GM20431 (cell line): ENCODE data around the gene AKR1C4.
"Not testable (repeated sequence)": the region's sequence is repeated elsewhere in the genome, so short reads cannot be mapped to it uniquely, and the experiment has no call there.

ENCODE experiments used
- in situ Hi-C: fragments of 300-500 bp; cut with MseI, MboI; formaldehyde crosslinking; loops from one replicate; pipeline ENCODE4 v1.15.0; 2020; ENCODE audit warnings: low sequenced_read_pairs; ENCODE audit not compliant: unreplicated experiment

Gene AKR1C4

DNA sequence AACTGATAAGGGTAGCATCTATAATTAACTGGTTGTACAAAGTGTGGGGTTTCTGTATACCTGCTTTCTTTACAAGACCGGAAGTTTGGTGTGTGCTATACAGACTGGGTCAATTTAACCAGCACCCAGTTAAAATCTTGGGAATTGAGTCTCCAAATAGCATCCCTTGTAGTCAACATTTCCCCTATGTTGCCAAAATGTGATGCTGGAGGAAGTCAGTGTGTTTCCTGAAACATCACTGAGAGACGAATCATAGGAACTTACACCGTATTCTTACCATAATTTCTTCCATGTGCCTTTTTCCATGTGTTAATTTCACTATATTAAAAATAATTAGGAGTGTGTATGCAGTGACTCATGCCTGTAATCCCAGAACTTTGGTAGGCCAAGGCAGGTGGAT is 1.7 kb downstream of the AKR1C4 start:
- in situ Hi-C loops, result no loop called here

DNA sequence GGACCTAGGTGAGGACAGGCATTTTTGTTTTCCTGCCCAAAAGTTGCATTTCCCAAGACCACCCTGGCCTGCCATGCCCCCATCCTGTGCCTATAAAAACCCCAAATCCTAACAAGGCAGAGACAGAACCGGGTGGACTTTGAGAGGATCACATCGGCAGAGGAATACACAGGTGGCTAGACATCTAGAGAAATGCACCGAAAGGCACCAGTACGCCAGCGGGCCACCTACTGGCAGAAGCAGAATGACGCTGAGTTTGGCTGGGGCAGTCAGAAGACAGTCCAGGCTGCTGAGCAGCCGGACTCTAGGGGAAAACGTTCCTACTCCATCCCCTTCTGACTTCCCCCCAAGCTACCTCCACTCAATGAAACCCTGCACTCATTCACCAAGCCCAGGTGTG is 2.8 kb downstream of the AKR1C4 start:
- in situ Hi-C loops, result no loop called here

DNA sequence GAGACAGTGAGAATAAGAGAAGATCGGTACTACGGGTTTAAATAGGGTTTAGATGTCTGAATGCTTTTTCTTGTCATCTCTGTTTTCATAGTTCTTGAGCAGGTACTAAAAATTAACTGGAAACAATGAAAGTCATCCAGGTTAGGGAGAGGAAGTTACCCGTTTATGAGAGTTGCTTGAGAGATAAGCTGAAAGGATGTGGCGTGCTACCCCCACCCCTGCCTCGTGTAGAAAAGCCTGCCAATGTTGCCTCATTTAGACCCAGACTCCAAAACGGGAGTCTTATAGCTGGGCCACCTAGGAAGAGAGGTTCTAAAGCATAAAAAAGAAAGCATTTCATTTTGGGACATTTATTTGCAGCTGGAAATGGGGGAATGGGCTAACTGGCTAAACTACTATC is 10.2 kb downstream of the AKR1C4 start:
- in situ Hi-C loops, result no loop called here

DNA sequence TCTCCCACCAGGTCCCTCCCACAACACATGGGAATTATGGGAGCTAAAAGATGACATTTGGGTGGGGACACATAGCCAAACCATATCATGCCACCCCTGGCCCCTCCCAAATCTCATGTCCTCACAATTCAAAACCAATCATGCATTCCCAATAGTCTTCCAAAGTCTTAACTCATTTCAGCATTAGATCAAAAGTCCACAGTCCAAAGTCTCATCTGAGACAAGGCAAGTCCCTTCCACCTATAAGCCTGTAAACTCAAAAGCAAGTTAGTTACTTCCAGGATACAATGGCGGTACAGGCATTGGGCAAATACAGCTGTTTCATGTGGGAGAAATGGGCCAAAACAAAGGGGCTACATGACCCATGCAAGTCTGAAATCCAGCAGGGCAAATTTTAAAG is 13.1 kb downstream of the AKR1C4 start:
- in situ Hi-C loops, result not testable (repeated sequence)

DNA sequence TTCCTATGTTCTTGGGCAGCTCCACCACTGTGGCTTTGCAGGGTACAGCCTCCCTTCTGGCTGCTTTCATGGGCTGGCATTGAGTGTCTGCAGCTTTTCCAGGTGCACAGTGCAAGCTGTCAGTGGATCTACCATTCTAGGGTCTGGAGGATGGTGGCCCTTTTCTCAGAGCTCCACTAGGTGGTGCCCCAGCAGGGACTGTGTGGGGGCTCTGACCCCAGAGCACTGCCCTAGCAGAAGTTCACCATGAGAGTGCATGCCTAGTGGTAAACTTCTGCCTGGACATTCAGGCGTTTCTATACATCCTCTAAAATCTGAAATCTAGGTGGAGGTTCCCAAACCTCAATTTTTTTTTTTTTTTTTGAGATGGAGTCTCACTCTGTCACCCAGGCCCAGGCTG is 13.6 kb downstream of the AKR1C4 start:
- in situ Hi-C loops, result not testable (repeated sequence)

DNA sequence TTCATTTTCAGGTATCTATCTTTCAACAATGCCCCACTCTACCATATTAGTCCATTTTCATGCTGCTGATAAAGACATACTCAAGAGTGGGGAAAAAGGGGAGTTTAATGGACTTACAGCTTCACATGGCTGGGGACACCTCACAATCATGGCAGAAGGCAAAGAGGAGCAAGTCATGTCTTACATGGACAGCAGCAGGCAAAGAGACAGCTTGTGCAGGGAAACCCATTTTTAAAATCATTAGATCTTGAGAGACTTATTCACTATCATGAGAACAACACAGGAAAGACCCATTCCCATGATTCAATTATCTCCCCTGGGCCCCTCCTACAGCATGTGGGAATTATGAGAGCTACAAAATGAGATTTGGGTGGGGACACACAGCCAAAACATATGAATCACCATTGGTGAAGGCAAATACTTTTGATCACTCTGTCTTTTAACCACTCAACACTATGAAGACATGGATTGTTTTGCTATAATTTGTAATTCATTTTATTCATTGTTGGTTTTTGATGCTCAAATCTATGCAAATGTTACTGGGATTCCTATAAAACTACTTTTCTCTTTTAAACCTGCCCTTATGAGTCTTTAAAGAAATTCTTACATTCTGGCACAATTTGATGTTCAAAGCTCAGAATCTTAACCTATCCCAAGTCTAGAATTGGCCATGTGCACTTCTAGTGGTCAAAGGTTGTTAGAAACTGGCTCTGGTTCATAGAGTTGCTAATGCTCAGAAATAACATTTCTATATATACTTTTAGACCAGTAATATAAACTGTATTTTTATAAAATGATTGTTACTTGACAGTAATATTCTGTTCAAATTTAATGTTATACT is 15.3 kb downstream of the AKR1C4 start:
- in situ Hi-C loops, result no loop called here

DNA sequence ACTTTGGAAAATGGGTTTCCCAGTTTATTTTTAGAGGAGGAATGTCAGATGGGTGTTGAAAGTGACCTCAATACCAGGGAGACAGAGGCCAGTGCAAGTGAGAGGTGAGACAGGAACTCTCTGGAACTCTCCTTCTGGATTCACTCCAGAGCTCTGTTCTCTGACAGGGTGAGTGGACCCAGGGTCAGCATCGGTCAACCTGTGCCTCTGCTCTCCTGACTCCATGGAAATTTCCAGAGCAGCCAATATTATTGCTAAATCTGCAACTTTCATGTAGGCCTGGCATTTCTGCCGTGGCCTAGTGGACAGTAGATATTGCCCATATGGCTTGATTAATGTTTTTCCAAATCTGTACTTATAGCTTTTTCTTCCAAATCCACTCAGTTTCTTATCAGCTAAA is 20.2 kb downstream of the AKR1C4 start:
- in situ Hi-C loops, result no loop called here

DNA sequence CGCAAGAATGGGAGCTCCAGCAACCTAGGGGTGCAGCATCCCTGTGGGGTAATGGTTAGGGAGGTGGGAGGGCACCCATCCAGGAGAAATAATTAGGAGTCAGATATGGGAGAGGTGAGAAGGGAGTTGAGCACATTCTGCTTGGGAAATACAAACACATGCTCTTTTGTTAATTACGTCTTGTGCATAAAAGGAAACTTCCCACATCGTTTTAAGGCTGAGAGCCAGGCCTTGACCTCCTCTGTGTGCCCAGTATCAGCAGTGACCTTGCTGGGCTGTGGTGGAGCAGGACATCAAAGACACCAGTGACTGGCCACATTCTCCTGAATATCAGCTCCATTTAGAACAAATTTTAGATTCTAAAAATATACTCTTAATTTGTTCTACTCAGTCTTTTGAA is 22.6 kb downstream of the AKR1C4 start:
- in situ Hi-C loops, result no loop called here

DNA sequence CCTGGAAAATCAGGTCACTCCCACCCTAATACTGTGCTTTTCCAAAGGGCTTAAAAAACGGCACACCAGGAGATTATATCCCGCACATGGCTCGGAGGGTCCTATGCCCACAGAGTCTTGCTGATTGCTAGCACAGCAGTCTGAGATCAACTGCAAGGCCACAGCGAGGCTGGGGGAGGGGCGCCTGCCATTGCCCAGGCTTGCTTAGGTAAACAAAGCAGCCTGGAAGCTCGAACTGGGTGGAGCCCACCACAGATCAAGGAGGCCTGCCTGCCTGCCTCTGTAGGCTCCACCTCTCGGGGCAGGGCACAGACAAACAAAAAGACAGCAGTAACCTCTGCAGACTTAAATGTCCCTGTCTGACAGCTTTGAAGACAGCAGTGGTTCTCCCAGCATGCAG is 26.3 kb downstream of the AKR1C4 start:
- in situ Hi-C loops, result not testable (repeated sequence)

DNA sequence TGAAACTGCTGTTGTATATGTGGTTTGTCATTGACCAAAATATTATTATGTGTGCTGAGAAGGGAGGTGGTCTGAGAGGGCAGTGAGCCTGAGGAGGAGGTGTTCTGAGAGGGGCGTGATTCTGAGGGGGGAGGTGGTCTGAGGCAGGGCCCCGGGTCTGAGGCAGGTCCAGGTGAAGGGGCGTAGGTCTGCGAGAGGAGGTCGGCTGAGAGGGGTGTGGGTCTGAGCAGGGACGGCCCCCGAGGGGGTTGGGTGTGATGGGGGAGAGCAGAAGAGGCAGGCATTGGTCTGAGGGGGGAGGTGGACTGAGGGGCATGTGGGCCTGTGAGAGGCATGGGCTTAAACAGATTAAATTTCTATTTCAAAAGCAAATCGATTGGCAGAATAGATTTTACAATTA is 32.4 kb downstream of the AKR1C4 start:
- in situ Hi-C loops, result no loop called here

DNA sequence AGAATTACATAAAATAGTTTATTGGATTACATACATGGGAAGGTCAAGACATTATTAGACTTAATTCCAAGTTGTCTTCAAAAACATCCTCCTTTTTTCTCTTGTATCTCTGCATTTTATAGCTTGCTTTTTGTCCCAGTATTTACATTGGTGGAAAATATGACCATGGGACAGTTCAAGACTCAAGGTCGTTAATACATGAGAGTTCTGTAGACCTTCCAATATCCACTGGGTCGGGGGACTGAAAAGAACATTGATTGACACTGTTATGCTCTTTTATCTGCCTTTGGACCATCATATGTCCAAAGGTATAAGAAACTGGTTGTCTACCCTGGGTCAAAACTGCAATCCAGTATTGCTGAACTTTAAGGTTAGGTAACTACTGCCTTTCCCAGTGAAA is 36.7 kb downstream of the AKR1C4 start:
- in situ Hi-C loops, result no loop called here

DNA sequence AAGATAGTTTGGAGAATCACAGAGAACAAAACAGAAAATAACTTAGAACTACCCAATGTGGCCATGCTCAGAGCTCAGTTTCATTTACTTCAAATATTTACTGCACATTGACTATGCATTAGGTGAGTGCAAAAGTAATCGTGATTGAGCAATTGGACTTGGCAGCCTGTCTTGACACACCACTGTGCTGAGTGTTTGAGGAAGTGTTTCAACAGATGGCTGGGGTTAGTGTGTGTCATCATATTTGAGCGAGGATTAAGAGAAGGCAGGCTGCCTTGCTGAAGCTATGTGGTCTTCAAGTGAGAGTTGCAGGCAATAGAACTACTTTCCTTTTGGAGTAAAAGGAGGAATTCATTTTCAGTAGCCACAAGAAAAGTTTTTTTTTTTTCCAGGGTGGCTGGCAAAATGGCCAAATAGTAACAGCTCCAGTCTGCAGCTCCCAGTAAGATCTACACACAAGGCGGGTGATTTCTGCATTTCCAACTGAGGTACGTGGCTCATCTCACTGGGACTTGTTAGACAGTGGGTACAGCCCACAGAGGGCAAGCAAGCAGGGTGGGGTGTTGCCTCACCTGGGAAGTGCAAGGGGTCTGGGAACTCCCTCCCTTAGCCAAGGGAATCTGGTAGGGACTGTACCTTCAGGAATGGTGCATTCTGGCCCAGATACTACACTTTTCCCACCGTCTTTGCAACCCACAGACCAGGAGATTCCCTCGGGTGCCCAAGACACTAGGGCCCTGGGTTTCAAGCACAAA is 37.6 kb downstream of the AKR1C4 start:
- in situ Hi-C loops, result no loop called here

DNA sequence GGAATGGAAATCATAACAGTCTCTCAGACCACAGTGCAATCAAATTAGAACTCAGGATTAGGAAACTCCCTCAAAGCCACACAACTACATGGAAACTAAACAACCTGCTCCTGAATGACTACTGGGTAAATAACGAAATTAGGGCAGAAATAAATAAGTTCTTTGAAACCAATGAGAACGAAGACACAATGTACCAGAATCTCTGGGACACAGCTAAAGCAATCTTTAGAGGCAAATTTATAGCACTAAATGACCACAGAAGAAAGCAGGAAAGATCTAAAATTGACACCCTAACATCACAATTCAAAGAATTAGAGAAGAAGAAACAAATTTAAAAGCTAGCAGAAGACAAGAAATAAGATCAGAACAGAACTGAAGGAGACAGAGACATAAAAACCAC is 40.9 kb downstream of the AKR1C4 start:
- in situ Hi-C loops, result not testable (repeated sequence)

DNA sequence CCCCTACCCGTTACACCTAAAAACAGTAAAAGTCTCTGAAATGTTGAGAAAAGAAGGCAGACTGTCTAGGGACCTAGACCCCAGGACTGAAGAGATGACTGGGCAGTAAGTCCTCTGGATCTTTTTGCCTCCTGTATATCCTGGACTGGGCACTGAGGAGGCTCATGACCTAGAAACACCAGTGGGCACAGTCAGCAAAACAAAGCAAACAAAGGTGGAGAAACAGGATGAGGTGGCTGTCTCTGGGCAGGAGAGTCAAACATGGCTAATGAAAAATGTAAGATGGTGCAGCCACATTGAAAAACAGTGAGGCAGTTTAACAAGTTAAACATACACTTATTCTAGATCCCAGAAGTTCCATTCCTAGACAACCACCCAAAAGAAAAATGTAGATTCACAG is 45.9 kb downstream of the AKR1C4 start:
- in situ Hi-C loops, result no loop called here

DNA sequence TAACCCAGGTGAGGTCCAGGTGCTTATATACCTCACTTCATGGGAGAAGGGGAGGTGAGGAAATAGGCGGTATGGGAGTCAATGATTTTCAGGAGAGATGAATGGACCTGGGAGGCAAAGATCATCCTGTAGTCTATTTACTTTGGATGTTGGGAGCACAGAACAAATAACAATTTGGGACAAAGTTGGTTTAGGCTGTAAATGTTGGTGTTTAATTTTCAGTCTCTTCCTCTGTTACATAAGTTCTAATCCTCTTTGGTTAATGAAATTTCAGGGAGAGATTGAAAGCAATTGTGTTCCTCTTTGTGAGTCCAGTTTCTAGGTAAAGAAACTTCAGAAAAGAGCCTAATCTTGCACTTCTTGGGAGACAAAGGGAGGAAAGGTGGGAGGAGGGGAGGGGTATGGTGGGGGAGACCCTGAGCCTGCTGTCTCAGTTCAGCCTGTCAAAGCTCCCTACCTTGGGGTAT is 46.9 kb downstream of the AKR1C4 start:
- in situ Hi-C loops, result no loop called here

DNA sequence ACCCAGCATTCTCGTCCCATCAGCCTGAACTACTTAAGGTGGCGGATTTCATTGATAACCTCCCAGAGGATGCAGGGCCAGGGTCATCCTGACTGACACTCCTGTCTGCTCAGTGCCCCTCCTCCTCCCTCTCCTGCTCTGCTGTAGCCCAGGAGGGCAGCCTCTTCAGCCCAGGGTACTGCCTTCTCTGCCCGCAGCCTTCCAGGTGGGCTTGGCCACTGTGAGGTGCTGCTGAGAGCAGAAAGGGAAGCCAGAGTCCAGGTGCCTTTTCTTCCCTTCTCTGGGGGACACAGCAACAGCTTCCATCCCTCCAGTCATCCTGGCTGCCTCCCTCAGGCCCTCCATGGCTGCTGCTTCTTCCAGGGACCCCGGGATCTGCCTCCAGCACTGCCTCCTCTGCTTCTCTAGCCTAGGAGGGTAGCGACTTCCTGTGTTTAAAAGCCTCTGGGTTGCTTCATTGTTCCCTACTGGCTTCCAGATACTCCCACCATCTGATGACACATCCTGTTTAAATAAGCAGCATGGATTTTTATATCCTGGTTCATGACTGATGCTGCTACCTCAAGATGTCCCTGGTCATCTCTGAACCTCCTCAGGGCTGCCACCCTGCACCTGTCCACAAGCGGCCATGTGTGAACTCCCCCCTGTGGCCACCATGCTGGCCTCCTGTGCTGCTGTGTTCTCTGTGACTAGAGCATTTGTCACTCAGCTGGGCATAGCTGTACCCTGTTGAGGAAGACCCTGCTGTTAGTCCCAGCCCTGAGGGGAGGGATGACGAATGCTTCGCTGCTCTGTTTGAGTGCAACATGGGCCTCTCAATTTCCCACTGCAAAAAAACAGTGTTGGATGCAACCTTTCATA is 55.8 kb downstream of the AKR1C4 start:
- in situ Hi-C loops, result no loop called here

DNA sequence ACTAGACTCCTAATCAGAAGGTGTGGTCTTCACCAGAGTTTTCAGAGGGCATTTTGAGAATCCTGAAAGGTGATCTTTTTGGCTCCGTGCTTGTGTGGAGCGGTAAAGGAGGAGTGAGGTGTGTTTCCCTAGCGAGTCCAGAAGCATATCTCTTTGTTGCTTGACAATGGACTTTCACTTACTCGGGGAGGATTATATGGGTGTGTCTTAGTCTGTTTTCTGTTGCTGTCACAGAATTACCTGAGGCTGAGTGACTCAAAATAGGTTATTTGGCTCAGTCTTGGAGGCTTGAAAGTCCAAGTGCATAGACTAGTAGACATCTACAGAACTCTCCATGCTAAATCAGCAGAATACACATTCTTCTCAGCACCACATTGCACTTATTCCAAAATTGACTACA is 57.9 kb downstream of the AKR1C4 start:
- in situ Hi-C loops, result no loop called here

DNA sequence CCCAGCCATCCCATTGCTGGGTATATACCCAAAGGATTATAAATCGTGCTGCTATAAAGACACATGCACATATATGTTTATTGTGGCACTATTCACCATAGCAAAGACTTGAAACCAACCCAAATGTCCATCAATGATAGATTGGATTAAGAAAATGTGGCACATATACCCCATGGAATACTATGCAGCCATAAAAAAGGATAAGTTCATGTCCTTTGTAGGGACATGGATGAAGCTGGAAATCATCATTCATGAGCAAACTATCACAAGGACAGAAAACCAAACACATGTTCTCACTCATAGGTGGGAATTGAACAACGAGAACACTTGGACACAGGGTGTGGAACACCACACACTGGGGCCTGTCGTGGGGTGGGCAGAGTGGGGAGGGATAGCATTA is 61.1 kb downstream of the AKR1C4 start:
- in situ Hi-C loops, result not testable (repeated sequence)

DNA sequence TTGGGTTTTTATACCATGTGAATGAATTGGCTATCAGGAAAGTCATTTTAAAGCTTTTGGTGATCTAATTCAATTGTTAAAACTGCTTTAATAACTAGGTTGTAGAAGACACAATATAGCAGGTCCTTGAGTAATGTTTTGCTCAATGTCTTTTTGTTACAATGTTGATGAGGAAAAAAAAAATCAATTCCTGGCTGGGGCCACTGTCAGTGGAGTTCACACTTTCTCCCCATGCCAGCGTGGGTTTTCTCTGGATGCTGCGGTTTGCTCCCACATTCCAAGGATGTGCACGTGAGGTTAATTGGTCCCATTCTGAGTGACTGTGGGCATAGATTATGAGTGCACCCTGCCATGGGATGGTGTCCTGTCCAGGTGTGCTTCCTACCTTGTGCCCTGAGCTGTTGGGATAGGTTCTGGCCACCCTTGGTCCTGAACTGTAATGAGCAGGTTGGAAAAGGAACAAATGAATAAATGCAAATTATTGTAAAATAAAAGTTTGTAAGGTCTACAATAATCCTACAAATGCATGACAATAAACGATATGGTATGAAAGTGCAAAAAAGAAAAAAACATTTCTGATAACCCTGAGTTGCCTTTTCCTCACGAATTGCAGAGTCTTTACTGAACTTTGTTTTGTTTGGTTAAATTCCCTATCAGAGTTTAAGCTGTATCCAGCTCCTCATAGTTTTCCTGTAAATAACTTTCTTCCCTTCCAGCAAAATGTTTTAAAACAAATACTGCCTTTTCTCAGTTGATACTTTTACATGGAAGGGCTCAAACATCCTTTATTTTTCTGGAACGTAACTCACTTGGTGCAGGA is 62.7 kb downstream of the AKR1C4 start:
- in situ Hi-C loops, result no loop called here
